22Rv1 (cell line): ENCODE data around the gene GCFC2.

Source experiments
- CTCF ChIP-seq: fragments of 450-650 bp; IDR thresholded peaks from 2 replicates; pipeline ENCODE4 v1.5.1; 2017; ENCODE audit warnings: mild to moderate bottlenecking
- ZFX ChIP-seq: fragments of 450-650 bp; IDR thresholded peaks from 2 replicates; pipeline ENCODE4 v1.6.1; 2017; ENCODE audit warnings: antibody characterized with exemption, borderline replicate concordance

- TF ChIP-seq CTCF (no peak), ZFX (no peak)
These were observed 9.8 kb upstream of the GCFC2 start for GRCh38 chr2:75720525-75720924.
